Glutamatergic neuron (in vitro differentiated cells): Measurements from ENCODE around the gene RREB1. TPM values are rescaled to one million over a fixed set of nuclear protein-coding genes. Genes with fewer than 3 reads are reported as not detected.

Experiments
- DNase-seq: peaks from one replicate; pipeline ENCODE4 v3.0.0; 2022
- H3K27ac Mint-ChIP-seq: one replicate; pipeline ENCODE4 v1.8.0; 2020; ENCODE audit warnings: mild to moderate bottlenecking, mixed read lengths, inconsistent platforms; ENCODE audit not compliant: unreplicated experiment
- H3K27me3 Mint-ChIP-seq: one replicate; pipeline ENCODE4 v1.8.0; 2020; ENCODE audit warnings: mild to moderate bottlenecking, moderate library complexity, mixed read lengths, inconsistent platforms; ENCODE audit not compliant: unreplicated experiment
- H3K36me3 Mint-ChIP-seq: one replicate; pipeline ENCODE4 v1.8.0; 2020; ENCODE audit warnings: mild to moderate bottlenecking, mixed read lengths, inconsistent platforms; ENCODE audit not compliant: unreplicated experiment
- H3K4me1 Mint-ChIP-seq: one replicate; pipeline ENCODE4 v1.8.0; 2020; ENCODE audit warnings: mild to moderate bottlenecking, low read depth, mixed read lengths, inconsistent platforms; ENCODE audit not compliant: unreplicated experiment
- H3K4me3 Mint-ChIP-seq: one replicate; pipeline ENCODE4 v1.8.0; 2020; ENCODE audit warnings: mild to moderate bottlenecking, mixed read lengths, inconsistent platforms; ENCODE audit not compliant: unreplicated experiment
- H3K9me3 Mint-ChIP-seq: one replicate; pipeline ENCODE4 v1.8.0; 2020; ENCODE audit warnings: mild to moderate bottlenecking, moderate library complexity, mixed read lengths, inconsistent platforms; ENCODE audit not compliant: unreplicated experiment
- total RNA-seq: library from RNA; stranded (reverse); fragmentation: NEBNext Ultra II Directional; extraction: Animal tissue kit (Norgen Biotek cat#: 25700); gene quantifications from one replicate; pipeline ENCODE4 v1.2.1, GENCODE V29; 2021; ENCODE audit not compliant: unreplicated experiment
- TF ChIP-seq, protein P1 (sequence below): fragments of 200-600 bp; sonication (generic); IDR thresholded peaks from one replicate; pipeline ENCODE4 v1.5.0; 2021; ENCODE audit not compliant: partially characterized antibody, unreplicated experiment

RREB1 gene
- total RNA-seq, 1 donor from 2014 or later: 3.4 TPM

DNA sequence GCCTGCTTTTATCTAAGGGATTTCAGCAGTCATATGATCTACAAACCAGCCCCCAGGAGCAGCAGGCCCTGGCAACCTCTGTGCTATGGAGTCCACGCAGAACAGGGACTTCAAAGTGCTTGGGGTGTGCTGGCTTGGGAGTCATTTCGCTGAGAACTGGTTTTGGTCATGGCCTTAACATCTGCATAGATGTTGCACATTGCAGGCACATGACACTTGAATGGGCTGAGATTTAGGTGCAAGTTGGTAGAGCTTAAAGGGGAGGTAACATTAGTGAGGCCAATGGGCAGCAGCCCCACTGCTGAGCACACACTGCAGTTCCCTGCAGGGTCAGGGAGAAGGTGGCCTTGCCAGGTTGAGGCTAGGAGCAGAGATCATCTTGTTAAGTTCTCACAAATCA is 43.6 kb downstream of the RREB1 start:
- TF ChIP-seq, protein P1, sequence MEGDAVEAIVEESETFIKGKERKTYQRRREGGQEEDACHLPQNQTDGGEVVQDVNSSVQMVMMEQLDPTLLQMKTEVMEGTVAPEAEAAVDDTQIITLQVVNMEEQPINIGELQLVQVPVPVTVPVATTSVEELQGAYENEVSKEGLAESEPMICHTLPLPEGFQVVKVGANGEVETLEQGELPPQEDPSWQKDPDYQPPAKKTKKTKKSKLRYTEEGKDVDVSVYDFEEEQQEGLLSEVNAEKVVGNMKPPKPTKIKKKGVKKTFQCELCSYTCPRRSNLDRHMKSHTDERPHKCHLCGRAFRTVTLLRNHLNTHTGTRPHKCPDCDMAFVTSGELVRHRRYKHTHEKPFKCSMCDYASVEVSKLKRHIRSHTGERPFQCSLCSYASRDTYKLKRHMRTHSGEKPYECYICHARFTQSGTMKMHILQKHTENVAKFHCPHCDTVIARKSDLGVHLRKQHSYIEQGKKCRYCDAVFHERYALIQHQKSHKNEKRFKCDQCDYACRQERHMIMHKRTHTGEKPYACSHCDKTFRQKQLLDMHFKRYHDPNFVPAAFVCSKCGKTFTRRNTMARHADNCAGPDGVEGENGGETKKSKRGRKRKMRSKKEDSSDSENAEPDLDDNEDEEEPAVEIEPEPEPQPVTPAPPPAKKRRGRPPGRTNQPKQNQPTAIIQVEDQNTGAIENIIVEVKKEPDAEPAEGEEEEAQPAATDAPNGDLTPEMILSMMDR: no peak
- Mint-ChIP-seq H3K9me3 (no peaks in the 10 kb centered on the region), H3K4me3 (no peak overlapping the region), H3K27ac (no peak overlapping the region), H3K27me3 (peaks cover 3% of the 10 kb centered on the region), H3K36me3 (no peaks in the 10 kb centered on the region), H3K4me1 (peaks cover 31% of the 10 kb centered on the region)
- no peak for DNase-seq

DNA sequence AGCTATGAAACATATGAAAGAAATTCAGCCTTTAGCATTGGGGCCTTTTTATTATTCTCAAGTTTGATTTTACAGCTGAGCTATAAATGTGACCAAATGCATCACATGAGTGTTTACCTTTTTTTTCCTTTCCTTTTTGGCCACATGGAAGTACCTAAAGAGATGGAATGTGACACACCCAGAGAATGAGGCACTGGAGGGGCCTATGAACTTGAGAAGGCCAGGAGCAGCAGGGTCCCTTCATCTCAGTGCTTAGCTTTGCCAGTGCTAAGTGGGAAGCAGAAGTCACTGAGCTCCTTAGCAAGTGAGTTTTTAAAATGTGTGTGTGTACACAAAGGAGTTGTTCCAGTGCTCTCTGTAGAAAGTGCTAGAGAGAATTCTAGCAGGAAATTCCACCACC is 44.7 kb downstream of the RREB1 start:
- Mint-ChIP-seq H3K4me3 (no peak overlapping the region), H3K36me3 (no peaks in the 10 kb centered on the region), H3K4me1 (peaks cover 26% of the 10 kb centered on the region), H3K9me3 (no peaks in the 10 kb centered on the region), H3K27ac (no peak overlapping the region), H3K27me3 (peaks cover 3% of the 10 kb centered on the region)
- no peak for DNase-seq
- TF ChIP-seq, protein P1: no peak

DNA sequence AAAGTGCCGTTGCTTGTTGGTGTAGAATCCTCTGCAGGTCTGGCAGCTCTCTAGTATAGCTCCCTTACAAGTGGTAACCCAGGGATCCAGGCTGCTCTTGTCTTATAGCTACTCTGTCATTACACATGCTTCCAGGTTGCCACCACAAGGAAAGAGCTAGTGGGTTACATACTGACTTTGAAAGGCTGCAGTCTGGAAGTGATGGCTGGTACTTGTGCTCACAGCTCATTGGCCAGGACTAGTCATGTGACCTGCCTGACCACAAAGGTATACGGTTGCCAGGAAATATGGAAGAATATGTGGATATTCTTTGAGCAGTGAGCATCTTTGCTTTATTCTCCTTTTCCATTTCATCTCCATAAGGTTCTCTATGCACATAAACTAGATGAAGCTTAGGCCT is 46.0 kb downstream of the RREB1 start:
- Mint-ChIP-seq H3K36me3 (no peaks in the 10 kb centered on the region), H3K27ac (no peak overlapping the region), H3K4me1 (peaks cover 22% of the 10 kb centered on the region), H3K4me3 (no peak overlapping the region), H3K27me3 (peaks cover 3% of the 10 kb centered on the region), H3K9me3 (no peaks in the 10 kb centered on the region)
- DNase-seq: no peak
- TF ChIP-seq, protein P1: no peak

DNA sequence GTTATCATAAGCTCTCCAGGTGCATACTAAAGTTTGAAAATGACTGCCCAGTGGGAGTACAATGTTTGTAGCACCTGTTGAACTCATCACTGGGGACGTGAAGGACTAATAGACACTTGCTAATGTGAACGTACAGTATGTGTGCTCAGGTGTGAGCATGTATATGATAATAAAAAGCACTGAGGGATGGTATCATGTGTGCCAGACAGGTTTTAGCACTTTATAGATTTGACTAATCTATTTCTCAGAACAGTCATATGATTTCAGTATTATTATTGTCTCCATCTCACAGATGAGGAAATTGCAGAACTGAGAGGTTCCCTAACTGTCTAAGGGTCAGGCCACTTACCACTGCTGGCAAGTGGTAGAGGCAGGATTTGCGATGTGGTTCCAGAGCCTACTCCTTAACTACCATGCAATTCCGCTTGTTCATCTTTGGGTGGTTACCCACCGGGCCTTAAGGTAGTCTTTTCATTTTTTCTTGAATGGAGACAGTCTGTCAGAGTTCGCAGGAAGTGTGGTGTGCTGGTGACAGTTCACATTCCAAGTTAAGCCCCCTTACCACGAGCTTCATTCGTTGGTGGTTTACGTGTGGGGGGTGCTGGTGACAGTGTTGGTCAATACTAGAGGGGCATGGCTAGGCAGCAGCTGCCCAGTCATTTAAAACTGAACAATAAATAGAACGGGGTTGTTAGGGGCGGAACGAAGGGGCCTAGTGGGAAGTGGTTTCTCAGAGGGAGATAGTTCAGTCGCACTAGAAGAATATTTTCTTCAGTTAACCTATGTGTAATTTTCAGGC is 46.8 kb downstream of the RREB1 start:
- Mint-ChIP-seq H3K9me3 (no peaks in the 10 kb centered on the region), H3K36me3 (no peaks in the 10 kb centered on the region), H3K27me3 (peaks cover 3% of the 10 kb centered on the region), H3K4me1 (peaks cover 22% of the 10 kb centered on the region), H3K27ac (no peak overlapping the region), H3K4me3 (no peak overlapping the region)
- TF ChIP-seq, protein P1: no peak
- no peak for DNase-seq

DNA sequence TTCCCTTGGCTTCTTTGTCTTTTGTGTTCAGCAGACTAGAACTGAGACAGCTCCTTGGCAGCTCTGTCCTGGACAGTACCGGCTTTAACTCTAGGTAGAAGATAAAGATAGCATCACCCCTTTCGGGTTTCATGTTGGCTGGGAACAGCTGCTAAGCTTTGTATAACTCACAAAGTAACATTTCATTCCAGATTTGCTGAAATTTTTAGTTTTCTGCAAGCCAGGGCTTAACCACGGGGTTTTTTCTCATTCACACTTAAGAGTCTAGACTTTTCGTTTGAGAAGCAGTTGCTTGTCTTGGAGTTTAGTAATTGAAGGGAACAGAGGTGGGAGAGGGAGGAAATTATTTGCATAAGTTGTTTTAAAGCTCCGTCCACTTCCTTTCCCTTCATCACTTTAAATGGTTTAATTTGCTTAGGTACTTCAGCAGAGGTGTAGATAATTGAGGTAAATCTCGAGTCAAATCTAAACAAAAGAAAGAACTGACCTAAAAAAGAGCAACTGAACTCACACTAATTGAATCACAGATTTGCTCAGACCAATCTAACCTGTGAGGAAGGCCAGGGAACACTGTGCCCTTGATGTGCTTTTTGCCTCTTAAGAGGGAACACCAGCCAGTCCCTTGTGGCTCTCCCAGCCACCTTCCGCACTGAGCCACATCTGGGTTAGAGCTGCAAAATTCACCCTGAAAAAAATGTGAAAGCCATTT is 48.3 kb downstream of the RREB1 start:
- no peaks in the 10 kb centered on the region for H3K36me3 Mint-ChIP-seq
- H3K27me3 Mint-ChIP-seq: no peaks in the 10 kb centered on the region
- no peak overlapping the region for H3K27ac Mint-ChIP-seq
- no peak for DNase-seq
- no peak overlapping the region for H3K4me3 Mint-ChIP-seq
- H3K9me3 Mint-ChIP-seq: no peaks in the 10 kb centered on the region
- TF ChIP-seq, protein P1: no peak
- peaks cover 15% of the 10 kb centered on the region for H3K4me1 Mint-ChIP-seq
